NCI-H2107 (cell line): ENCODE data around the gene LANCL3.
"Not testable (repeated sequence)": the region's sequence is repeated elsewhere in the genome, so short reads cannot be mapped to it uniquely, and the experiment has no call there.

Experiments used
- DNase-seq: peaks from one replicate; lab custom pipeline; 2025; lab: John Stamatoyannopoulos, UW

The LANCL3 gene

DNA sequence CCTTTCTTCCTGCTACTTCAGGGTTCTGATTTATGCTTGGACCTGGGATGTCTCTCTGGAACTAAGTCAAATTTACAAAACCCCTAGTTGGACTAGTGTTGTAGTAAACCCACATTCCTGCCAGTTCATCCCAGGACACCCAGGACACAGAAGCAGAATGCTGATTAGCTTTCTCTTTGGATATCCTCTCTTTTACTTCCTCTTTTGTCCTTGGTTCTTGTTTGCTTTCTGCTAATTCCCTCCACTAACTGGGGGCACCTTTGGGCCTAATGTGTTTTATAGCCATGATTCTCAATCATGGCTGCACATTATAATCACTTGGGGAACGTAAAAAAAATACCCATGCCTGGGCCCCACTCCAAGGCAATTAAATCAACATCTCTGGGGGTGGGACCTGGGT, 42.5 kb downstream of the LANCL3 start:
- no peak for DNase-seq

- DNase-seq, result no peak
Measured at GRCh38 chrX:37627602-37628001, 56.1 kb downstream of the LANCL3 start.

GRCh38 chrX:37638047-37638446, 66.6 kb downstream of the LANCL3 start:
- DNase-seq, result no peak

GRCh38 chrX:37640142-37640541, 68.7 kb downstream of the LANCL3 start:
- DNase-seq, result no peak

DNA sequence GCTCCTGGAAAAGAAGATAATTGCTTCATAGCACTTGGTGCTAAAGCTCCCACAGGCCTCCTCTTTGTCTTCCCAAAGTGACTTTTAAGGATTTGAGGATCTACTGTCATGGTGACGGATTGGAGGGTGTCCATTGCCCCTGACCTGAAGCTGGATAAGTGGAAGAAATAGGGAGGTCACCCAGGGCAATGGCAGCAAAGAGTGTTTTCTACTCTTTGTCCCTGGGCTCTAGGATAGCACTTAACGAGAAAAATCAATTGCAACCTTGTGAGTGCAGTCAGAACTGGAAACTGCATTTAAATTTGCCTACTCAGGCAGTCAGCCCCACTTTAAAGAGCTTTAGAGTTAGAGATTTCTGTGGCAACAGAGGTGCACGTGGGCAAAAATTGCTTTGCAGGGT, 70.4 kb downstream of the LANCL3 start:
- DNase-seq, result no peak

DNA sequence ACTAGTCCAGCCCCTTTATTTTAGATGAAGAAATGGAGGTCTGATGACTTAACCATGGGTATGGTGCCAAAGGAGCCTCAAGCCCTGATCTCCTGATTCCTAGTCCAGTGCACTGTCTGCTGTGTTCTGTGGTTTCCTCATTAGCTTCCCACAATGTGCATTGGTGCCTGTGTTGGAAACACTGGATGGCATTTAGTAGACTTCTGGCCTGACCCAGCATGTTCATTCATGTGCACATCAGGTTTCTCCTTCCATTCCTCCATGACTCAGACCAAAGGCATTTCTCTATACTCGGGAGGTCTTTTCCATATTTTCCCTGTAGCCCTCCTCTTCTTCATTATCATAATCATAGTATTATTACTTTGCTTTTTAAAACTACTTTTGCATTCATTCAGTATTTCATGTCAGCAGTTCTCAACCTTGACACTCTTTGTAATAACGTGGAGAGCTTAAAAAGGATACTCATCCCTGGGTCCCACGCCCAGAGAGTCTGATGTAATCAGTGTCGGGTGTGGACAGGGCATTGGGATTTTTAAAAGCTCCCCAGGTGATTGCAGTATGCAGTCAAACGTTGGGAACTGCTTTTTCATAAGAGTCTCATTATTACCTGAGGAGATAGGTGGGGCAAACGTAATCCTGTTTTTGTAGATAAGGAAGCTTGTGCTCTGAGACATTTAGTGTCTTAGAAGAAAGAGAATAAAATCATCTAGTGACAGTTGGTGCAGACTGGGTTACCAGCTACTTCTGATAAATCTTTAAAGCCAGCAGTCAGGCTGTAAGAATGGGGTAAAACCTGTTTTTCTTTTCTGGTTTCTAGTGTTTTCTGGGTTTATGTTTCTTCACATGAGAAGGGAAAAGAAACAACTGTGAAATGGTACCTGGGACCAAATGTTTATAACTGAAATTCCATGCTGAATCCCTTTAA, 73.2 kb downstream of the LANCL3 start:
- no peak for DNase-seq

- DNase-seq, result no peak
Measured at GRCh38 chrX:37646254-37646653, 74.8 kb downstream of the LANCL3 start.

DNA sequence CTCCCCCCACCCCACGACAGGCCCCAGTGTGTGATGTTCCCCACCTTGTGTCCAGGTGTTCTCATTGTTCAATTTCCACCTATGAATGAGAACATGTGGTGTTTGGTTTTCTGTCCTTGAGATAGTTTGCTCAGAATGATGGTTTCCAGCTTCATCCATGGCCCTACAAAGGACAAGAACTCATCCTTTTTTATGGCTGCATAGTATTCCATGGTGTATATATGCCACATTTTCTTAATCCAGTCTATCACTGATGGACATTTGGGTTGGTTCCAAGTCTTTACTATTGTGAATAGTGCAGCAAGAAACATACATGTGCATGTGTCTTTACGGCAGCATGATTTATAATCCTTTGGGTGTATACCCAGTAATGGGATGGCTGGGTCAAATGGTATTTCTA, 79.4 kb downstream of the LANCL3 start:
- not testable (repeated sequence) for DNase-seq

- DNase-seq, result no peak
Measured at GRCh38 chrX:37651921-37652452, 80.5 kb downstream of the LANCL3 start.

DNA sequence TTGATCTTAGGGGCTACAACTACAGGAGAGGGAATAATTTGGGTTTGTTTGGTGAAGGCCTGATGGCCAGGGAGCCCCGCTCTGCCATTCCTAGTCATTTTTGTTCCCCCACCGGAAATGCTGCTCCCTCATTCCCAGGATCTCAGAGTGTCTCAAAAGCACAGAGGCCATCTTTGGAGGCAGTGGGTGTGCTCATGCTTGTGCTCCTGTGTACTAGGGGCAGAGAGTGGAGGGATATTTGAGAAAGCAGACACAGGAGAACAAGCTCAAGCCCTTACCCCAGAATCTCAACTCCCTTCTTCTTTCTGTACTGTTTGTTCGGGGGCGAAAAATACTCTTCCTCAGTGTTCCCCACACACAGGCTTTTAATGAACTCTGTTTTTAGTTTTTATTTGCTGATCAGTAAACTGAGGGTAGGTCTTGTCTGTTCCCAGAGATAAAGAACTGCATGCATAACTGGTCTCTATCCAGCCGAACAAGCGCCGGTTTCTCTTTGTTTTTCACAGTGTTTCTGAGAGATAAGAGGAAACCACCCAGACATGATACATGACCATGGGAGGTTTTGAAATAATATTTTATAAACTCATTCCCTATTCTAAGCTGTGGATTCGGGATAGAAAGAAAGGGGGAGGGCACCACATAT, 81.2 kb downstream of the LANCL3 start:
- DNase-seq, result no peak

DNA sequence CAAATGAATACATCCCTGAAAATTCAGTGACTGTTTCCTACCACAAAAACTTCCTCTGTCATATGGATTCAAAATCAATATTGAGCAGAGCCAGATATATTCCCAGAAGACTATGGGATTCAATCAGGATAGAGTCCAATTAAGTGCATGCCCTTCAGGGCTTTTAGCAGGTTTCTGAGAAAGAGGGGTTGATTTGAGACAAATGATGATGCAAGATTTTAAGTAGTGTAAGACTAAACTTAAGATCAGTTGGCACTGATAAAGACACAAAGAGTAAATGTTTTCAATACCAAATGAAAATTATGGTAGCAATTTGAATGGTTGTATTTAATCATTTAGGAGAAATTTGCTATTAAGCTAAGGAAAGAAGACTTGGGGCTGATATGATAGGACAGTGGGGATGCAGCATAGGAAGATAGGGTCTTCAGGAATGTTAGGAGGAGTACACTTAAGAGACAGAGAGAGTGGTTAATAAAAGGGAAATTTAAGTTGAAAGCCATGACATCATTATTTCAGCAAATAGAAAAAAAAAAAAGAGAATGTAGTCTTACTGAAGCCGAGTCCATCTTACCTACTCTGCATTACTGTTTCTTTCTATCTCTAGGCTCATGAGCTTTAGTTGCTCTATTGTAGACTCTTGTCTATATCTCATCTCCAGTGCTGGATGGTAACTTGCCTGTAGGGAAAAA, 82.1 kb downstream of the LANCL3 start:
- DNase-seq, result no peak

DNA sequence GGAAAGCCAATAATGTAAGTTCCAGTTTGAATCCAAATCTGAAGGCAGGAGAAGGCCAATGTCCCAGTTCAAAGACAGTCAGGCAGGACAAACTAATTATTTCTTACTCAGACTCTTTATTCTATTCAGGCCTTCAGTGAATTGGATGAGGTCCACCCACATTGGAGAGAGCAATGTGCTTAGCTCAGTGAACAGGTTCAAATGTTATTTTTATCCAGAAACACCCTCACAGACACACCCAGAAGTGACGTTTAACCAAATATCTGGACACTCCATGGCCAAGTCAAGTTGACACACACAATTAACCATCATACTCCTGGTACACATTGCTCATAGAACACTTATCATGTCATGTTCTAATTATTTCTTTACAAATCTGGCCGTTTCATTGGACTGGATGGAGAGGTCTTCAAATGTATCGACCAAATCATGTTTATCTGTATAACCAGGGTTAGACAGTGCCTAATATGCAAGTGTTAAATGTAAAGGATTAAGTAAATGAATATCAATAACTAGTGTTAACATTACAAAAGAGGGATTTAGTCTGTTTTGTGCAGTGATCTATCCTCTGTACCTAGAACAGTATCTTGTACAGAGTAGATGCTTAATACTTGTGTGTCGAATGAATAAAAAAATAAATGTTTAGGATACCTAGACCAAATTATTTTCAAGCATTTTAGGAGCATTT, 87.0 kb downstream of the LANCL3 start:
- DNase-seq, result no peak

- no peak for DNase-seq
Measured at GRCh38 chrX:37659047-37659446, 87.6 kb downstream of the LANCL3 start.

DNA sequence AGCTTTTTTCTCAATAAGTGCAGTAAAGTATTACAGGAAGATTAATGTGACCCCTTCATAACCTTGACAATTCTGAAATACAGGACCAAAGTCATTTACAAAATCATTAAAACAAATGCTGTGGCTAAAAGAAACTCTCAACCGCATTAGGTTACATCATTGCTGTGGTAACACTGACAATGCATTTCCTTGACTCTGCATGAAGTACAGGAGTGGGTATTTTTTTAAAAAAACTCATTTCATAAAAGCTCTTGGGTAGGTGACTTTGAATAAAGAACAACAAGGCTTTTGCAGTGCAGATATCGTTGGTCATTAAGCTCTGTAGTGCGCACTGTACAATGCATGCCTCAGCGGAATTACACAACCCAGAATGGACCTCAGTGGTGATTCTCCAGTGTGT, 90.7 kb downstream of the LANCL3 start:
- DNase-seq, result no peak

GRCh38 chrX:37666516-37666915, 95.1 kb downstream of the LANCL3 start:
- DNase-seq, result no peak

GRCh38 chrX:37667141-37667540, 95.7 kb downstream of the LANCL3 start:
- DNase-seq, result no peak

- DNase-seq, result no peak
Measured at GRCh38 chrX:37672563-37672962, 101.1 kb downstream of the LANCL3 start.

GRCh38 chrX:37676811-37677210, 105.3 kb downstream of the LANCL3 start:
- no peak for DNase-seq

DNA sequence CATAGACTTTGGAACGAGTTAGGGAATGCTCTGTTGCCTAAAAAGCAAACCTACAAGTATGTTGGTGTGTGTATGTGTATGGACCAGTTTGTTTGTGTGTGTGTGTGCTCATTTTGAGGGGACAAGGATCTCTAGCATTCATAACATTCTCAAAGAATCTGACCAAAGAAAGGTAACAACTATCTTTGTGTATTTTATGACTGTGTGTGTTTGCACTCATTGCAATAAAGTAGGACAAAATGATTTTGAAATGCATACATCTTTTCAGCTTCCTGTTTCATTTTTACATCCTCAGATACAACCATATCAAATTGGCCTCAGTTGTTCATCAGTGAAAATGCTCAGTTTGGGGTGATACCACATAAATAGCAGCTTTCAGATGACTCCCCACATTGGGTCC, 105.8 kb downstream of the LANCL3 start:
- no peak for DNase-seq

DNA sequence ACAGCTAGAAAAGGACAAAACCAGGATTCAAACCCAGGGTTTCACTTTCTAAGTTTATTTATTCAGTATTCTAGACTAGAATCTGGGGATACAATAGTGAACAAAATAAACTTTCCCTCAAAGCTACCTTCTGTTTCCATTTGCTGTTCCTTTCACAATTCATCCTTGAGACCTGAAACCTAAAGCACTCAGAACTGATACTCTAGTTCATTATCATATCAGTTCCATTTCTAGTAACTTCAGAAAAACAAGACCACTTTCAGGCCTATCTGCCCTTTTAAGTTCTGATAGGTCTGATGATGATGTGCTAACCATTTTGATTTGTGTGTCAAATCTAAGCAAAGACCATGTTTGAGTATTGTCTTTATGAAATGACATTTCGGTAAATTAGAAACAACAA, 106.3 kb downstream of the LANCL3 start:
- no peak for DNase-seq

DNA sequence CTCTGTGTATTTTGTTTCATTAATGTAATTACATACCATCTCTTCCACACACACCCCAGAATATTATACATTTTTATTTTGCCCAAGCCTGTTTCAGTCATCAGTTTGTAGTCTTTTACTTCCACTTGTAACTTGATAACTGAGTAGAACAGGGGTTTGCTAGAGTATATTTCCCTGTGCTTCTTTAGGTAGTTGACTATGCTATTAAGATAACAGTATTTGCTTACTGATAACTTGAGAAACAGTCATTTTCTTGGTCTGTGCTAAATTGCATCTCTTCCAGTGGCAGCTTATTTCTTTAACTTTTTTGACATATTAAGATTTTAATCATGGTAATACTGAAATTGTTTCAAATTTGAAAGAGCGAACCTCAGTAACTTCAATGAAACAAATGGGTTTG, 107.1 kb downstream of the LANCL3 start:
- no peak for DNase-seq

GRCh38 chrX:37679230-37679629, 107.8 kb downstream of the LANCL3 start:
- no peak for DNase-seq
